ENCODE data around the gene CACNA1S.

CACNA1S gene

GRCh38 chr1:200992382-200993048 is 119.7 kb downstream of the CACNA1S start:
- in situ Hi-C loops (cut with MboI; ENCODE audit: low sequenced_read_pairs, unreplicated experiment): no loop called here
- TF ChIP-seq CTCF (IDR thresholded peaks at IDR 0.05; ENCODE audit: borderline replicate concordance, control extremely low read depth, extremely low read depth, insufficient read depth, missing control alignments): no peak
- DNase-seq (ENCODE audit: low spot score): no peak

DNA sequence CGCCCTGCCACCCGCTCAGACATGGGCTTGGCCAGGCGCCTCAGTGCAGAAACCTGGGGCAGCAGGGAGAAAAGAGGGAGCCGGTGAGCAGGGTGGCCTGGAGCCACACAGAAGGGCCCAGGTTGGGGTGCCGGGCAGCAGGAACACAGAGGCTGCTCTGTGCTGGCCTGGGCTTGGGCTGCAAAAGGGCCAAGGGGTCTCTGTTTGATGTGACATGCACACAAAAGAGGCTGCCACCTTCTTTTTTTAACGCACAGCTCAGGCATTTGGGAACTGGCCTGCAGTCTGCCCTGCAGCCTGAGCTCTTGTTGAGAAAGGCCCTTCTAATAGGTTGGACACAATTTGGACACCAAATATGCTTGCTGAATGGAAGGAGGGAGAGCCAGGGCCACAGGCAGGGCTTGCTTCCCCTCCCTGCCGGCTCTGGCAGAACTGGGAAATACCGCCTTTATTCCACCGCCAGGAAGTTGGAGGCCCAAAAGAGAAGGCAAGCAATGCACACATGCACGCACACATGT is 121.1 kb downstream of the CACNA1S start:
- TF ChIP-seq CTCF (IDR thresholded peaks at IDR 0.05; ENCODE audit: borderline replicate concordance, control extremely low read depth, extremely low read depth, insufficient read depth, missing control alignments): no peak
- in situ Hi-C loops (cut with MboI; ENCODE audit: low sequenced_read_pairs, unreplicated experiment): no loop called here
- no peak for DNase-seq (ENCODE audit: low spot score)

DNA sequence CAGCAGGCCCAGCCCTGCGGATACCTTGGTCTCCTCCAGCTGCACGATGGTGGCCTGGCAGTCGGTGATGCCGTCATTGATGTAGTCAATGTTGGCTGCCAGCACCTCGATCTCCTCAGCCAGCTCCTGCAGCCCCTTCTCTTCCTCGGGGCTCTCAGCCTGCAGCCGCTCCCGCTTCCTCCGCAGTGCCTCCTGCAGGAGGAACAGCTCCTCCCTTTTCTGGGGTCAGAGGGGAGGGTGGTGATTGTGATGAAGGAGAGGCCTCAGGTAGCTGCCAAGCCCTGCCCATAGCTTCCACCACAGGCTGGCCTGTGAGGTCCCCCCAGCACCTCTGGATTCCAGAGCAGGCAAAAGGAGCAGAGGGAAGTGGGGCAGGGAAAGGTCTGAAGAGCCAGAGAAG is 122.1 kb downstream of the CACNA1S start:
- DNase-seq (ENCODE audit: low spot score): no peak
- in situ Hi-C loops (cut with MboI; ENCODE audit: low sequenced_read_pairs, unreplicated experiment): no loop called here
- TF ChIP-seq CTCF (IDR thresholded peaks at IDR 0.05; ENCODE audit: borderline replicate concordance, control extremely low read depth, extremely low read depth, insufficient read depth, missing control alignments): no peak

All from GM13976 (cell line).